Activated CD4-positive, alpha-beta T cell treated with anti-CD3 and anti-CD28 coated beads for 48 hours (primary cell): ENCODE data around the gene BRI3BP.
A peak's percentile ranks its signal among the peaks of the same experiment; 100 is the strongest.
"Not testable (repeated sequence)": the region's sequence is repeated elsewhere in the genome, so short reads cannot be mapped to it uniquely, and the experiment has no call there.

ENCODE experiments used
- DNase-seq: peaks from one replicate; pipeline ENCODE4 v3.0.0-alpha.2; 2020

Gene BRI3BP

DNA sequence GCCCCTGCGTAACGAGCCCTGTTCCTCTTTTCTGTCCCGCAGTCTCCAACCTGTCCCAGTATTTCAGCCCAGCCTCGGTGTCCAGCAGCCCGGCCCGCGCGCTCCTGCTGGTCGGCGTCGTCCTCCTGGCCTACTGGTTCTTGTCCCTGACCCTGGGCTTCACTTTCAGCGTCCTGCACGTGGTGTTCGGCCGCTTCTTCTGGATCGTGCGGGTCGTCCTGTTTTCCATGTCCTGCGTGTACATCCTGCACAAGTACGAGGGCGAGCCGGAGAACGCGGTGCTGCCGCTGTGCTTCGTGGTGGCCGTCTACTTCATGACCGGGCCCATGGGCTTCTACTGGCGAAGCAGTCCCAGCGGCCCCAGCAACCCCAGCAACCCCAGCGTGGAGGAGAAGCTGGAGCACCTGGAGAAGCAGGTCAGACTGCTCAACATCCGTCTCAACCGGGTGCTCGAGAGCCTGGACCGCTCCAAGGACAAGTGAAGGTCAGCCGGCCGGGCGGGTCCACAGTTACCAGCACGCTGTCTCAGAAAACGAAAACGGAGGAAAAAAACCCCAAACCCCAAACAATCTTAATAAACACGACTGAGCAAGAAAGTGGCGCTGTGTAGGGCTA lies 31.6 kb downstream of the BRI3BP start:
- no peak for DNase-seq

DNA sequence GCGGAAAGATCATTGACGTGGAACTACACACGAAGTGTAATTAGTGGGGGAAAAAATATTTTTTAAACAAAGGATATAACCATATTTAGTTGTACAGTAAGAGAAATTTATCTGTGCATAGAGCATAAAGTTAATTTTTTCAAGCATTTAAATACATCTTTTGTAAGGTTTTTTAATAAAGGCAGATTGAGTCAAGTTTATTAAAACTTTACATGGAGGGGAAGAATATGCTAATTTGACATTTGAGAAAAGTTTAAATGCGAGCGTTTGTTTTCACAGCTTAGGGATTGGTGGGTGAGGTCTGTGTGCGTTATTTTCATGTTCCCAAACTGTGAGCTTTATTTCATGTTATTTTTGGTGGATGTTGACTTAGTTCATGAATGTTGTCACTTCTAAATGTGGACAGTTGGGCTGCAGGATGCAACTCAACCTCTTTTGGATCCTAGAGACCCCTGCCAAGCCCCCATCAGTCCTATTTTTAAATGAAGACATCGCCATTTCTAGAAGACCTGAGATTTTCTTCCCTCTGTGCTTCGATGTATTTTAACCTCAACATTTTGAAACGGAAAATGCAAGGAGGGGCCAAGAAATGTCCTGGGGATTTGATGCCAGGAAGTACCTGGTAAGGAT lies 32.3 kb downstream of the BRI3BP start:
- DNase-seq: no peak

DNA sequence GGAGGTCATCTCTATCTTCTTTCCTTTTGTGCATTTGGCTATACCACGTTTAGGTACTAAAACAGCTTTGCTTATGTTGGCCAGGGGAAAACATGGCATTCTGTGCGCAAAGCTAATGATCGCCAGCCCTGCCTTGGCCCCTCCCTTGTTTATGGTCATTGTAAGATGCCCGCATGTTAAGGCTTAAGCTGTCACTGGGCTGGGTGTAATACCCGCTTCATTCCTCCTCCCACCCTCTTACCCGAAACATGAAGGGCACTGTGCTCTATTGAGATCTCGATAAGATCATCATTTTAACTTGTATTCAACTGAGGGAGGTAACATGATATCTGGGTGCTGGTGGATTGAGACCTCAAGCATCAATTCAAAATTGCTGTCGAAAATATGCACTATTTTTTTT lies 34.7 kb downstream of the BRI3BP start:
- no peak for DNase-seq

DNA sequence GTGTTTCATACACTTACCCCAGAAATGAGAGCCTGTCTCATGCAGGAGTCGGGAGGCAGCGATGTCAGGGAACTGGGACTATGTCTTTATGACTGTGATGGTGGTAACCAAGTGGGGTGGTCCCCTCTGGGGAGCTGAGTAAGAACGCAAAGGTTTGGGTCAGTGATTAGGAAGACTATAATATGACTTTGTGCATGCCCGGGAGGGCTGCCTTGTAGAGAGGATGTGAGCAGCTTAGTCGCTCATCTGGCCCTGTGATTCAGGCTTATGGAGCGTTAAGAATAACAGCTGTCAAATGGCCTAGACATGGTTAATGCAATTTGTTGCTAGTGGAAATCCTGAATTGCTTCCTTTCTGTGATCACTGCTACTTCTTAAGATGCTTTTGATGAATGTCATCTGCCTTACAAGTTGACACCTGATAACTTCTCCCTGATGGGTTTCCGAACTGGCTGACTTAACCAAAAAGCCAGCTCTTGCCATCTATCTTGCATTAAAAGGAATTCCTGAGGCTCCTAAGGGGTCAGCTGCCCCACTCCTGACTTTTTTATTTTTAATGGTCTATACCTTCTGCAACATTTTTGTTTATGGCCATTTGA lies 36.4 kb downstream of the BRI3BP start:
- no peak for DNase-seq

DNA sequence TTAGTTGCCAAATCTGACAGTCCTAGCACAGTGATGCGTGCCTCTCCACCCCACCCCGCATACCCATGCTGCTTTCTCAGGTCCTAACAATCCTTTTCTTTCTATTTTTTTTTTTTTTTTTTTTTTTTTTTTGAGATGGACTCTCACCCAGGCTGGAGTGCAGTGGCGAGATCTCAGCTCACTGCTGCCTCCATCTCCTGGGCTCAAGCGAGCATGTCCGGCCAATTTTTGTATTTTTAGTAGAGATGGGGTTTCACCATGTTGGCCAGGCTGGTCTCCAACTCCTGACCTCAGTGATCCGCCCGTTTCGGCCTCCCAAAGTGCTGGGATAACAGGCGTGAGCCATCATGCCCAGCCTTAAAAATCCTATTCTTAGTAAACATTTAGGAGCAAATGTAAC lies 38.0 kb downstream of the BRI3BP start:
- DNase-seq: not testable (repeated sequence)

DNA sequence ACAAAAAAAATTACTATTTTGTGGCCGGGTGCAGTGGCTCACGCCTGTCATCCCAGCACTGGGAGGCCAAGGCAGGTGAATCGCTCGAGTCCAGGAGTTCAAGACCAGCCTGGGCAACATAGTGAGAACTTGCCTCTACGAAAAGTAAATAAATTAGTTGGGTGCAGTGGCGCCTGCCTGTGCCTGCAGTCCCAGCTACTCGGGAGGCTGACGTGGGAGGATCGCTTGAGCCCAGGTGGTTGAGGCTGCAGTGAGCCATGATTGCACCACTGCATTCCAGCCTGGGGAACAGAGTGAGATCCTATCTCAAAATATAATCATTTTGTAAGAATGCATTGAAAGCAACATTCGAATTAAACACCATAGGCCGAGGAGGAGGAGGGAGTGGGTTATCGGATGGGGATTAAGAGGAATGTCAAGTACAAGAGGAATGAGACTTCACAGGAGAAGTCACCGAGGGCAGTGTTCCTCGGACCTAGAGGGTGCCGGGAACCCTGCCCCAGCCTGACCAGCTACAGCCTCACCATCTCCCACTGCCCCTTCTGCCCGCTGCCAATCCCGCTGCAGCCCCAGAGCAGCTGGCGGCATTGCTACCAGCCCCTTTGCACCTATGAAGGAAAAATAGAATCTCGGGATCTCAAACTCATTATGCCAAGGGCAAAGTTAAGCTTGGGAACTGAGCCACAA lies 39.2 kb downstream of the BRI3BP start:
- no peak for DNase-seq

DNA sequence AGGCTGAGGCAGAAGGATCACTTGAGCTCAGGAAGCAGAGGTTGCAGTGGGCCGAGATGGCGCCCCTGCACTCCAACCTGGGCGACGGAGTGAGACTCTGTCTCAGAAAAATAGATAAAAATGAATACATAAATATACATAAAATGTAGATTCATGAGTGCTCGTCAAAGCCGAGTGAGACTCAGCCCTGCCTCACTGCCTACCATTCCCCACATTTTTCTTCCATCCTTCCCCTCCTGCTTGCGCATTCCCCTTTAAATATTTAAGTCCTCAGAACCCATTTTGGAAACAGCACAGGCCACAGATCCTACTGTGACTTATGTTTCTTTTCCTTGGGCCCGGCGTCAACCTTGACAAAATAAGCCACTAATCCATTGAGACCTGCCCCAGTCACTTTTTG lies 39.8 kb downstream of the BRI3BP start:
- no peak for DNase-seq

DNA sequence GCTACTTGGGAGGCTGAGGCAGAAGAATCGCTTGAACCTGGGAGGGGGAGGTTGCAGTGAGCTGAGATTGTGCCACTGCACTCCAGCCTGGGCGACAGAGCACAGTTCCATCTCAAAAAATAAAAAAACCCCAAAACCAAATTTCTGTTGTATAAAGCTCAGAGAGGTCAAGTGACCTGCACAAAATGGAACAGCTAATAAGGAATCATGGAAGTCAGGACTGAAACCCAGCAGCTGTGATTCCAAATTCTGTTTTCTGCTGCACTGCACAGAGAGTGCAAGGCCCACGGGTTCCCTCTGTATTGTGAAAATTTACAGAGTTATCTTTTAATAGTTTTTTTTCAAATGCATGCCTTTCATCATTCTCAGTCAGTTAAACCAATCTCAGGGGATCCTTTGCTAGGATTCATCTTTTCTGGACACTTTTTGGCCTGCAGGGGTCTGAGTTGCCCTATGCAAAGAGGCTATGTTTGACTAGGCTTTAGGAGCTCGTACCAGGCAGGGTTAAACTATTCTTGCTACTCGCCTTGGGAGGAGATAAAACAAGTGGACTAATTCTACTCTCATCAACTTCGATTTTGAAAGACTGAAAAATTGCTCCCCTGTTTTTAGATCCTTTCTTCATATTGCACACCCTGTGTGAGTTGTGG lies 45.7 kb downstream of the BRI3BP start:
- DNase-seq: no peak

DNA sequence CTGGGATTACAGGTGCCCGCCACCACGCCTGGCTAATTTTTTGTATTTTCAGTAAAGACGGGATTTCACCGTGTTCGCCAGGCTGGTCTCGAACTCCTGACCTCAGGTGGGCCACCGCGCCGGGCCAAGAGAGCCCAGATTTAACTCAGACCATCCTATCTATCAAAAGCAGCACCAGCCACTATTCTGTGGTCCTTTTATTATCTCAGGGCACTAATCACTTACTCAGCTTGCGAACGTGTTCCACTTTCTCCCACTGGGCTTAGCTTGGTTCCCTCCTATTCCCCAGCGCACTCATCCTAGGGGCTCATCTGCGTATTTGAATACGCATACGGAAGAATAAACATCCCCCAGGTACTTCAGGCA lies 55.6 kb downstream of the BRI3BP start:
- DNase-seq: no peak

DNA sequence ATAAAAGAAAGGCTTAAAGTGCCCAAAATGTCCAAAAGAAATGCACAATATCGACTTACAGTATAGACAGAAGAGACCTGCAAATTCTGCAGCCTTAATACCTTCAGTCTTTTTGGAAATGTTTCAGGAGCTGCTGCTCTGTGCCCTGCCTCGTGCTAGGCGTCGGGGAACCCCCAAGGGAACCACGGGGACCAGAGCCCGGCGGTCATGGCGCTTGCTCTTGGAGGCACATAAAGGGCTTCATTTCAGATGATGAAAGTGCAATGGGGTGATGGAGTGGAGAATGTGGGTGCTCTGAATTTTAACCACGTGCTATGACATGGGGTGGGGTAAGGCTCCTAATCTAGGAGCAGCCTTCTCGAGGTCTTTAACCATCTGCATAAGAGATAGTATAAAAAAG lies 57.0 kb downstream of the BRI3BP start:
- no peak for DNase-seq

DNA sequence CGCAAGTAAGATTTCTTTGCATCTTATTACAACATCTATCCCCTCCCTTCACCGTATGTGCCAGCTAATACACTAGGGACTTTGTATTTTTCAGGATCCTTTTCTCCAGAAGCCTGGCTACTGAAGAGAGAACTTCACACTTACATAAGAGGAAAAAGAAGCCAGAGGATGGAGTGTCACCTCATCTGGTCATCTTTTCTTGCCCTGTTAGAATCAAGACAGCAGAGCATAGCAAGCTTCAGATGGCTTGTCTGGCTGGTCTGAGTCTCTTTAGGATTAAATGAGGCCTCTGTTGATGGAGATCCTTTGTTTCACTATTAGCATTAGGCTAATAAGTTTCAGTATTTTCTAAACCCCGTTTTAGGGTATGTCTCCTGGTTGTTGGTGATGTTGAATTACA lies 57.4 kb downstream of the BRI3BP start:
- no peak for DNase-seq

DNA sequence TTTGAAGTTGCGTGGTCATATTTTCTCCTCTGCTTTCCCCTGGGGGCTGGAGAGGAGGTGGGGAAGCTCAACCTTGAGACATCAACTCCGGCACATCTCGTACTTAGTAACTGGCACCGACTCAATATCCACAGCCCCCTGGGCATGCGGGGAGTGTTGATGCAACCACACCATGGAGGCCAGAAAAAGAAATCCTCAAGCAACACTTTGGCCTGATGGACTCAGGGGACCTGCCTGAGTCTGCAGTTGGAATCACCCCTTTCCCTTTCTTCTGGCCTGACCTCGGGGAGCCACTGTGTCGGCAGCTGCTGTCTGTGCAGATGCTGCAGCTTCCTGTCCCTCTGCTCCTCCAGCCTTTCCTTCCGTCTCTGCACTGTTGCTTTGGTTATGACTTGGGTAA lies 60.4 kb downstream of the BRI3BP start:
- no peak for DNase-seq

DNA sequence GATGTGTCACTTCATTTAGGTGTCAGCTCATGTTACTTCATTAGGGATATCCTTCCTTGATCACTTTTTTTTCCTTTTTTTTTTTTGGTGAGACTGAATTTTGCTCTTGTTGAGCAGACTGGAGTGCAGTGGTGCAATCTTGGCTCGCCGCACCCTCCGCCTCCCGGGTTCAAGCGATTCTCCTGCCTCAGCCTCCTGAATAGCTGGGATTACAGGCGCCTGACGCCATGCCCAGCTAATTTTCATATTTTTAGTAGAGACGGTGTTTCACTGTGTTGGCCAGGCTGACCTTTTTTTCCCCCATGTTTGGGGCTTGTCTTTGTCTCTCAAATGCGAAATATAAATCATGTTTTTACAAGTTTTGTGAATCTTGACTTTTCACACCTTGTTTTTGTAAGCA lies 62.1 kb downstream of the BRI3BP start:
- DNase-seq: no peak

DNA sequence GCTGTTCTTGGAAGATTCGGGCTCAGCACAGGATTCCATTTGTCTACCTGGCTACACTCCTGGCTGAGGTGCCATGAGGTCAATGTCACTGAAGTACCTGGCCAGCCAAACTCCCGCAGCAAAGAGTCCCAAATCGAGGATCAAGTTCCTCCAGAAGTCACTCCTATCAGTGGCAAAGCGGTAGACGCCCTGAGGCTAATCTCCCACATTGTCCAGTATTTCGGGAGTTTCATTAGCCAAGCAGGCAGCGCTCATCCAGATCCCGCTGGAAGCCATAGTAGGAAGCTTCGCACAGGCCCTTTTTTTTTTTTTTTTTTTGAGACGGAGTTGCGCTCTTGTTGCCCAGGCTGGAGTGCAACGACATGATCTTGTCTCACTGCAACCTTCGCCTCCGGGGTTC lies 62.9 kb downstream of the BRI3BP start:
- DNase-seq: no peak

DNA sequence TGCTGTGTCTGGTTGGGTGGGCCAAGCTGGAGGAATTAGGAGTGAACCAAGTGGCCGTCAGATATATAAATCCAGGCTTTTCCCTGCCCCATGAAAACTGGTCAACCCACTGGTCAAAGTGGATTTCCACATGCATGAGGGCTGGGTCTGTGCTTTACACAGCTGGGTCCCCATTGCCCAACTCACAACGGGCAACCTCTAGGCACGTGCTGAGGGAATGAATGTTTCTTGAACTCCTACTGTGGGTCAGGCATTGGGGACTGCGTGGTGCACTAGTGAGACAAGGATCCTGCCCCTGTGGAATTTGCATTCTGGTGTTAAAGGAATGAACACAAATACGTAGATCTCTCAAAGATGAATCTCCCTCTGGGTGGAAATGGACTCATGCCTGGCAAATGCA lies 64.3 kb downstream of the BRI3BP start:
- DNase-seq: no peak

DNA sequence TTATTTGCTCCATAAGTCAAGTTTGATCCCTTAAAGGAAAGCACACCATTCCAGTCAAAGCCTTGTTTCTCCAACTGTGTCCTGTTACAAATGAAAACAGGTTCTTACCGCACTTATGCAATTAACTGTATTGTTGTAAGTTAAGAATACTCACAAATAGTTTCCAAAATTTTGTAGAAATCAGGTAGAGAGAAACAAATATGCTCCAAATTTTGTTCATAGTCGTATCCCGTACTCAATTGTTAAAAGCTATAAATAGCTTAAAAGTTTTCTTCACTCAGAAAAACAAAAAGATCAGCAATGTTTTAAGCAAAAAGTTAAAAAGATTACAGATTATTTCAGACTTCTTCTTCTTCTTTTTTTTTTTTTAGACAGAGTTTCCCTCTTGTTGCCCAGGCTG lies 67.8 kb downstream of the BRI3BP start:
- DNase-seq: no peak

DNA sequence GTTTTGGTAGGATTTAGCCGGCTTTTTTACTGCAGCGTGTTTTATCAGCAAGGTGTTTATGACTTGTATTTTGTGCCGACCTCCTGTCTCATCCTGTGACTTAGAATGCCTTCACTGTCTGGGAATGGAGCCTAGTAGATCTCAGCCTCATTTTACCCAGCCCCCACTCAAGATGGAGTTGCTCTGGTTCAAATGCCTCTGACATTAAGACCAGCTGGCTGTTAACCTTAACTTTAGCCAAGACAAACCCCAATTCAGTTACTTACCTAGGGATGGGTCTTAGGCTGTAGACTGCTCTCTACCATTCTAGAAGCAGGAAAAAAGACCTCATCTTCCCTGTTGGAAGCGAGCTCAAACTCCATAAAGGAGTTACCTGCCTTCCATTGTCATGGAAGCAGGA lies 70.1 kb downstream of the BRI3BP start:
- not testable (repeated sequence) for DNase-seq

DNA sequence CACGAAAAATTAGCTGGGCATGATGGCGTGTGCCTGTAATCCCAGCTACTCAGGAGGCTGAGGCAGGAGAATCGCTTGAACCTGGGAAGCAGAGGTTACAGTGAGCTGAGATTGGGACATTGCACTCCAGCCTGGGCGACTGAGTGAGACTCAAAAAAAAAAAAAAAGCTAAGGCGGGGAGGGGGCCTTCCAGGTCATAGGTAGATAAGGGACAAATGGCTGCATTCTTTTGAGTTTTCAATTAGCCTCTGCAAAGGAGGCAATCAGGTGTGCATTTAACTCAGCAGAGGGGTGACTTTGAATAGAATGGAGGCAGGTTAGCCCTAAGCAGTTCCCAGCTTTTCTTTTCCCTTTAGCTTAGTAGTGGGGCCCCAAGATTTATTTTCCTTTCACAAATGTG lies 71.0 kb downstream of the BRI3BP start:
- DNase-seq: no peak

DNA sequence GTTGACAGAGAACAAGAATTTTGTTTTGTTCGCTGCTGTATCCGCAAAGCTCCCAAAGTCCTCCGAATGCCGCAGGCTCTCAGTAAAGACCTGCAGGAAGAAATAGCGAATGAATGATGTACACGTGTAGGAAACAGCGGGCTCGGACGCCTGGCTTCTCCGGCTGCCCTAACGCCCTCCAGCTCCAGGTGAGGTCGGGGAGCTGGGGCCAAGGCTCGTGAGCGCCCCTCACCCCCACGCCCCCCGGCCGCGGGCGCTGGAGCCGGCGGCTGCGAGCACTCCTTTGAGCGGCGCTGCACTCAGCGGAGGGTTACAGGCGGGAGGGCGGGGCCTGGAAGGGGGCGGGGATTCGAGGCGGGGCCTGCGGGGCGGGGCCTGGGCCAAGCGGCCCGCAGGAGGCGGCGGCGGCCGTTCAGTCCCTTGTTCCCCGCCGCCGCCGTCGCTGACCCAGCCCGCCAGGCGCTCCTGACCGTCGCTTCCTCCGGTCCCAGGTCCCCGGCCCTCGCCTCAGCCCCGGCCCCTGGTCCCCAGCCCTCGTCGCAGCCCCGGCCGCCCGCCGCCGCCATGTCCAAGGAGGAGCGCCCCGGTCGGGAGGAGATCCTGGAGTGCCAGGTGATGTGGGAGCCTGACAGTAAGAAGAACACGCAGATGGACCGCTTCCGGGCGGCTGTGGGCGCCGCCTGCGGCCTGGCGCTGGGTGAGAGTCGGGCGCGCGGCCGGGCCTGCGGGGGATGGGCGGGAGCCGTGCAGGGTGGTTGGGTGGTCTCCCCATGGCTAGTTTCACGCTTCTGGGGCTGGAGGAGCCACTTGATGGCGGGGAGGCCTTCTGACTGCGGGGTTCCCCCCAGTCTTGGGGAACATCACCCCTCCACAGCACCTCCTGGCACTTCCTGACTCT lies 71.8 kb downstream of the BRI3BP start, which contains the start of gene AACS:
AACS (plus strand) TSS at position 415 of the 898 bp plus-strand sequence; CDS start at position 565, 150 bp downstream.
- peak; percentile 79 for DNase-seq

DNA sequence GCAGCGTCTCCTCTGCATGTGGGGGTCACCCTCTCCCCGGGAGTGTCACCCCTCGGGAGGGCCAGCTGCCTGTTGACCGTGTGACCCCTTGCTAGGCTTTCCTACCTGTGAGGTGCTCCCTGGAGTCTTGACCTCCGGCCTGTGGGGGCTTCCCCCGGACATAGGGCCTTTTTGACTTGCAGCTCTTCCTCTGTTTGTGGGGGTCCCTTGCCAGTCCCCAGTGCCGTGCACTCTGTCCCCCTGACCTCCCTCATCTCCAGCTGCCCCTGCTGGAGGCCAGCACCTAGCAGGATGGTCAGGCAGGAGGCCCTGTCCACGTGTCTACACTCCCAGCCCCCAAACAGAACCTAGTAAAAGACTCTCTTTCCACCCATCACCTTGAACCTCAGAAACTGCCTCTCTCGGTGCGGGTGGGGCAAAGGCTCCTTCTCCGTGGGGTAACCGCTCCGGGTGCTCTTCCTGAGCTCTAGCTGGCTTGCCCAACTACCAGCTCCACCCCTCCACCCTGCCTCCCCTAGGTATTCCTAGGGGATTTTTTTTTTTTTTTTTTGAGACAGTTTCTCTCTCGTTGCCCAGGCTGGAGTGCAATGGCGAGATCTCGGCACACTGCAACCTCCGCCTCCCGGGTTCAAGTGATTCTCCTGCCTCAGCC lies 72.6 kb downstream of the BRI3BP start:
- DNase-seq: no peak

DNA sequence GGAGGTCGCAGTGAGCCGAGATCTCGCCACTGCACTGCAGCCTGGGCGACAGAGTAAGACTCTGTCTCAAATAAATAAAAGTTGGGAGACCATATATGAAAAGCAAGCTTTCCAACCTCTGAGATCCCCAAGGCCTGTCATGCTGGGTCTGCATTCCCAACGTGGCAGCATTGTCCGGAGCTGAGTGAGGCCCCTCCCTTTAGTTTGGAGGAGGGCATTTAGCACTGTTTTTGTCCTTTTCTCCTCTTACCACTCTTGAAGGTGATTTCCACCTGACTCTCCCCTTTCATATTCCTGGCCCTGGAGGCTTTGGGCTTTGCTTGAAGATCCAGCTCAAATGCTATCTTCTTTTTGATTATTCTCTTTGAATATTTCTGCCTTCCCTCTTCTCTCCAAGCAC lies 74.9 kb downstream of the BRI3BP start:
- DNase-seq: no peak

DNA sequence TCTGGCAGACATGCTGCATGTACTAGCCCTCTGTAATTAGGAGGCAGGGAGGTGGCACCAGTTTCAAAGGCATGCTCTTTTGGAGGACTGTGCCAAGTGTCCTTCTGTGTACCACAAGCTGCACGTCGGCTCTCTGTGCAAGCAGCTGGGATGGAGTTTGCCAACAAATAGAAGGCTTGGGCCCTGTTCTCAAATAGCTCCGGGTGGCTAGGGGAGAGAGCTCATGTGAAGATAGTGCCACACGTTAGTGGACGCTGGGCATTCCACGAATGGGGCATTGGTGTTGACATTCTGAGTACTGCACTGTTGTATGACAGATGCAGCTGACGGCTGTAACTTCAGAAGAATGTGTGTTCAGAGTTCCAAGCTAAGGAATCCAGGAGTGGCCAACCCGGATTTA lies 76.2 kb downstream of the BRI3BP start:
- no peak for DNase-seq
